Upper lobe of right lung (tissue), 1 donor: ENCODE measurements around the gene BBS10. TPM values are rescaled to one million over a fixed set of nuclear protein-coding genes. Genes with fewer than 3 reads are reported as not detected.
"Not testable (repeated sequence)": the region's sequence is repeated elsewhere in the genome, so short reads cannot be mapped to it uniquely, and the experiment has no call there.

ENCODE experiments used
- ATAC-seq: fragments of 200-7000 bp; cut with Tn5 transposase; one replicate; pipeline ENCODE4 v1.9.1; 2020; ENCODE audit warnings: mild to moderate bottlenecking, moderate library complexity
- DNase-seq: peaks from one replicate; pipeline ENCODE4 v3.0.0-alpha.2; 2020
- H3K27ac ChIP-seq: fragments of 200-600 bp; one replicate; pipeline ENCODE4 v1.8.0; 2022
- H3K27me3 ChIP-seq: fragments of 200-600 bp; one replicate; pipeline ENCODE4 v1.8.0; 2022; ENCODE audit warnings: mild to moderate bottlenecking
- H3K36me3 ChIP-seq: fragments of 200-600 bp; one replicate; pipeline ENCODE4 v1.8.0; 2022
- H3K4me1 ChIP-seq: fragments of 200-600 bp; one replicate; pipeline ENCODE4 v1.8.0; 2022
- H3K4me3 ChIP-seq: fragments of 200-600 bp; one replicate; pipeline ENCODE4 v1.8.0; 2022; ENCODE audit warnings: mild to moderate bottlenecking
- H3K9me3 ChIP-seq: fragments of 200-600 bp; one replicate; pipeline ENCODE4 v1.8.0; 2022
- intact Hi-C: fragments of 100-400 bp; cut with DNase I; formaldehyde crosslinking; loops from one replicate; pipeline ENCODE4 v1.11.0; 2022
- total RNA-seq: library from RNA; stranded (reverse); fragmentation: NEBNext Ultra II Directional; extraction: Animal tissue kit (Norgen Biotek cat#: 25700); gene quantifications from one replicate; pipeline ENCODE4 v1.2.1, GENCODE V29; 2021
- TF ChIP-seq, protein P1 (sequence below): fragments of 200-600 bp; IDR thresholded peaks from one replicate; pipeline ENCODE4 v1.8.0; 2022; ENCODE audit warnings: antibody characterized with exemption
- donor health status: DM: no; HTN: yes; CAD: no; lungs with severe emphysema.

The BBS10 gene
- total RNA-seq, 1 donor from 2014 or later: 14.5 TPM

DNA sequence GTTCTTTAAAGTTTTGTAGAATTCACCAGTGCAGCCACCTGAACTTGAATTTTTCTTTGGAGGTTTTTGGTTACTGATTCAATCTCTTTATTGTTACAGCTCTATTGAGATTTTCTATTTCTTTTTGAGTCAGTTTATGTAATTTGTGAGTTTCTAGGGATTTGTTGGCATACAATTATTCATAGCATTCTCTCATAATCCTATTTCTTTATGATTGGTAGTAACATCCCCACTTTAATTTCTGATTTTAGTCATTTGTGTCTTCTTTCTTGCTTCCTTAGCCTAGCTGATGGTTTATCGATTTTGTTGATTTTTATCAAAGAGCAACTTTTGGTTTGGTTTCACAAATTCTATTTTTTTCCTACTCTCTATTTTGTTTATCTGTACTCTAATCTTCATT is 17.9 kb upstream of the BBS10 start:
- DNase-seq (no peak), ATAC-seq (no peak)
- H3K27me3 ChIP-seq: no peaks in the 10 kb centered on the region
- intact Hi-C loops: no loop called here
- TF ChIP-seq, protein P1, sequence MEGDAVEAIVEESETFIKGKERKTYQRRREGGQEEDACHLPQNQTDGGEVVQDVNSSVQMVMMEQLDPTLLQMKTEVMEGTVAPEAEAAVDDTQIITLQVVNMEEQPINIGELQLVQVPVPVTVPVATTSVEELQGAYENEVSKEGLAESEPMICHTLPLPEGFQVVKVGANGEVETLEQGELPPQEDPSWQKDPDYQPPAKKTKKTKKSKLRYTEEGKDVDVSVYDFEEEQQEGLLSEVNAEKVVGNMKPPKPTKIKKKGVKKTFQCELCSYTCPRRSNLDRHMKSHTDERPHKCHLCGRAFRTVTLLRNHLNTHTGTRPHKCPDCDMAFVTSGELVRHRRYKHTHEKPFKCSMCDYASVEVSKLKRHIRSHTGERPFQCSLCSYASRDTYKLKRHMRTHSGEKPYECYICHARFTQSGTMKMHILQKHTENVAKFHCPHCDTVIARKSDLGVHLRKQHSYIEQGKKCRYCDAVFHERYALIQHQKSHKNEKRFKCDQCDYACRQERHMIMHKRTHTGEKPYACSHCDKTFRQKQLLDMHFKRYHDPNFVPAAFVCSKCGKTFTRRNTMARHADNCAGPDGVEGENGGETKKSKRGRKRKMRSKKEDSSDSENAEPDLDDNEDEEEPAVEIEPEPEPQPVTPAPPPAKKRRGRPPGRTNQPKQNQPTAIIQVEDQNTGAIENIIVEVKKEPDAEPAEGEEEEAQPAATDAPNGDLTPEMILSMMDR: no peak
- no peak overlapping the region for H3K4me3 ChIP-seq
- peaks cover 51% of the 10 kb centered on the region for H3K36me3 ChIP-seq
- no peaks in the 10 kb centered on the region for H3K9me3 ChIP-seq
- no peak overlapping the region for H3K27ac ChIP-seq
- H3K4me1 ChIP-seq: no peaks in the 10 kb centered on the region

DNA sequence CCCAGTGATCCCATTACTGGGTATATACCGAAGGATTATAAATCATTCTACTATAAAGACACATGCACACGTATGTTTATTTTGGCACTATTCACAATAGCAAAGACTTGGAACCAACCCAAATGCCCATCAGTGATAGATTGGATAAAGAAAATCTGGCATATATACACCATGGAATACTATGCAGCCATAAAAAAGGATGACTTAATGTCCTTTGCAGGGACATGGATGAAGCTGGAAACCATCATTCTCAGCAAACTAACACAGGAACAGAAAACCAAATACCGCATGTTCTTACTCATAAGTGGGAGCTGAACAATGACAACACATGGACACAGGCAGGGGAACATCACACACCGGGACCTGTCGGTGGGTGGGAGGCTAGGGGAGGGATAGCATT is 15.9 kb upstream of the BBS10 start:
- intact Hi-C loops, ATAC-seq: not testable (repeated sequence)

DNA sequence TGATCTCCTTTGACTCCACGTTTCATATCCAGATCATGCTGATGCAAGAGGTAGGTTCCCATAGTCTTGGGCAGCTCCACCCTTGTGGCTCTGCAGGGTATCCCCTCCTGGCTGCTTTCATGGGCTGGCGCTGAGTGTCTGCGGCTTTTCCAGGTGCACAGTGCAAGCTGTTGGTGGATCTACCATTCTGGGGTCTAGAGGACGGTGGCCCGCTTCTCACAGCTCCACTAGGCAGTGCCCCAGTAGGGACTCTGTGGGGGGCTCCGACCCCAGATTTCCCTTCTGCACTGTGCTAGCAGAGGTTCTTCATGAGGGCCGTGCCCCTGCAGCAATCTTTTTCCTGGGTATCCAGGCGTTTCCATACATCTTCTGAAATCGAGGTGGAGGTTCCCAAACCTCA is 12.1 kb upstream of the BBS10 start:
- no peak for DNase-seq
- H3K9me3 ChIP-seq: no peaks in the 10 kb centered on the region
- no peaks in the 10 kb centered on the region for H3K27me3 ChIP-seq
- no peaks in the 10 kb centered on the region for H3K4me1 ChIP-seq
- no peak overlapping the region for H3K4me3 ChIP-seq
- H3K36me3 ChIP-seq: peaks cover 37% of the 10 kb centered on the region
- TF ChIP-seq, protein P1: no peak
- intact Hi-C loops: no loop called here
- no peak overlapping the region for H3K27ac ChIP-seq
- ATAC-seq: no peak

More for the DNA sequence above, 15.9 kb upstream of the BBS10 start:
- H3K36me3 ChIP-seq: peaks cover 32% of the 10 kb centered on the region
- not testable (repeated sequence) for H3K4me1 ChIP-seq, H3K27me3 ChIP-seq, DNase-seq, H3K4me3 ChIP-seq, H3K9me3 ChIP-seq, H3K27ac ChIP-seq

DNA sequence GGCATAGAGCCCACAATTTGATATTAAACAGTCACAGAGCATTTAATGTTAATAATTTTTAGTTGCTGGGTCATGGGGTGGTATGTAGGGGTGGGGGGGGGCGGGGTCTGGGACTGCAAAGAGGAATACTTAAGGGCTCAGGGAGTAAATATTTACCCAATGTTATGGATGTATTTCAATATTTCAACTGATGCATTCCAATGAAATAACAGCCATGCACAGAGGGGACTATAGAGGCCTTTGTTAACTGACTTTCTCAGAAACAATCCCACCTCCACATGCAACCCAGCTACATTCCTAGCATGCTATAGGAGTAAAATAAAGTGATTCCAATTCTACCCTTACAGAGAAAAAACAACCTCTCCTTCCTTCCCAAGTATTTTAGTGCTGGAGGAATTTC is 7.9 kb upstream of the BBS10 start:
- Histone ChIP-seq H3K27me3 (no peaks in the 10 kb centered on the region), H3K4me3 (no peak overlapping the region), H3K4me1 (no peaks in the 10 kb centered on the region), H3K27ac (no peak overlapping the region), H3K36me3 (peaks cover 32% of the 10 kb centered on the region), H3K9me3 (no peaks in the 10 kb centered on the region)
- ATAC-seq (no peak), DNase-seq (no peak)
- intact Hi-C loops: no loop called here
- TF ChIP-seq, protein P1: no peak

DNA sequence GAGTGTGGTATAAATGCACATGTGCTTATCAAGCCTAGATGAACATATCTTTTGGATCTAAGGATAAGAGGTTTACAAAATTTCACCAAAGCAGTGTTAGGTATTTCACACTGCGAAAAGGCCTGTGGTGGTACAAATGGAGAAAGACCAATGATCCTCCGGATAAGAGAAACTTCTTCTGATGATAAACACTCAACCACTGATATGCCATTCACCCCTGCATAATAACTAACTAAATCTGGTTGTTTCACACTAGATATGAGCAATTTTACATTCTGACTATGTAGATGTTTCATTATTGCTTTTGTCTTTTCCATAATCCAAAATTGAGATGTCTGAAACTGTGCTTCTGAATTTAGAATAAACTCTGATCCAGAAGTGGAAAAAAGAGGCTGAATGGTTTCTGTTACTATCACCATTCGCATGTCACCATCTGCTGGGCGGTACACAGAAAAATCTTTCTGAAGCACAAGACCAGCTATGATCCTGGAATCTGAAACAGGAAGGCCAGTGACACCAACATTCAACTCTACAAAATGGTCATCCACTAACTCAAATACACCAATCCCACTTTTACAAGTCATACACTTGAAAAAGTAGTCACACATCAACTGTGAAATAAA is 1.3 kb downstream of the BBS10 start:
- no peaks in the 10 kb centered on the region for H3K27me3 ChIP-seq
- H3K9me3 ChIP-seq: no peaks in the 10 kb centered on the region
- peak overlapping the region; percentile 89 for H3K27ac ChIP-seq
- peak; percentile 68 for ATAC-seq
- no peaks in the 10 kb centered on the region for H3K36me3 ChIP-seq
- intact Hi-C loops: no loop called here
- TF ChIP-seq, protein P1: peak; percentile 47
- H3K4me3 ChIP-seq: peak overlapping the region; percentile 77
- no peak for DNase-seq
- peaks cover 8% of the 10 kb centered on the region for H3K4me1 ChIP-seq

DNA sequence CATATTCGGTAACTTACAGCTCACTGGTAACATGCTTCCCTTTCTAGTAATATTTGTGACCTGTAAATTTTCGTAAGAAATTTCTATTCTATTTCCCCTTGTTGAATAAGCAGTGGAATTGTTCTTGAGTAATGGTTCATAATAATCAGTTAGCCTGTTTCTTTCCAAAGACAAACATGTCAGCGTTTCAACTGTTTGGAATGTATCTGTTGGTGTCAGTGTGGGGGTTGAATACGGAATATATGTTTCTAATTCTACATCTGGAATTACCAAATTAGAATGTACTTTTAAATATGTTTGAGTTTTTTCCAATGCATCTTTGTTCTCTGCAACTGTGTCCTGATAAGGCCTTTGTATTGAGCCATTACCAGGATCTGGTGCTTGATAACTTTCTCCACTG is 2.0 kb downstream of the BBS10 start:
- intact Hi-C loops: no loop called here
- H3K27ac ChIP-seq: peak overlapping the region; percentile 55
- TF ChIP-seq, protein P1: no peak

More for the DNA sequence above, 2.0 kb downstream of the BBS10 start:
- DNase-seq: no peak
- H3K4me1 ChIP-seq: peaks cover 8% of the 10 kb centered on the region
- H3K4me3 ChIP-seq: no peak overlapping the region
- no peaks in the 10 kb centered on the region for H3K9me3 ChIP-seq
- ATAC-seq: no peak
- no peaks in the 10 kb centered on the region for H3K27me3 ChIP-seq
- no peaks in the 10 kb centered on the region for H3K36me3 ChIP-seq
